Measurements from ENCODE around the gene TPP2. TPM values are rescaled to one million over a fixed set of nuclear protein-coding genes. Genes with fewer than 3 reads are reported as not detected.

Gene TPP2
- total RNA-seq, 4 donors from 2014 or later: 24.5 to 32.2 (median 26.8) TPM

DNA sequence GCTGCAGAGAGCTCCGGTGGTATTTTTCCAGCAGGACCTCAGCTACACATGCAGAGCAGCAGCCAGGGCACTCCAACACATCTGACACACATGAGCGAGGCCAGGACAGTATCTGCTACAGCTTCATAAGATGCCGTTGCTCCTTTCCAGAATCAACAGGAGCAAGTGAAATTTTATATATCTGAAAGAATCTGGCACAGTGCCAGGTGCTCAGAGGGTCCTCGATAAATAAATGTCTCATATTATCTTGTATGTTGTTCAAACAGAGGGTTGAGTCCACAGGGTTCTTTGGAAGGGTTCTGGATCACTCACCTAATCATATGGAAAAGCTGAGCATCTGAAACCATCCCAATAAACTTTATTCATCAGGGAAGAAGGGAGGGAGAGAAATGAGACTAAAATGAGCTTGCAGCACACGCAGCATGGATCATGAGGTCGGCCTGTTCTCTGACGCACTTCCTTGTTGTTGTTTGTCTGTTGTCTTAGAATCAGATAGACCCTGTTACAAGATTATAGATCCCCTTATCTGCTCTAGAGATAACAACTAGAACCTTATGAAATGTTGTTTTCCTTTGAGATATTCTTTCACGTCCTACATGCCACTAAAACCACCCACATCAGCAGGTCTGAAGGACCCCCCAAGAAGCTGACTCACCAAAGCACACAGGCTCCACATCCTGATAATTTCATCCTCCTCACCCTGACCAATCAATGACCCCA, 101.3 kb downstream of the TPP2 start:
- no peak for TF ChIP-seq POLR2A (IDR thresholded peaks at IDR 0.05)
- TF ChIP-seq, protein P1, sequence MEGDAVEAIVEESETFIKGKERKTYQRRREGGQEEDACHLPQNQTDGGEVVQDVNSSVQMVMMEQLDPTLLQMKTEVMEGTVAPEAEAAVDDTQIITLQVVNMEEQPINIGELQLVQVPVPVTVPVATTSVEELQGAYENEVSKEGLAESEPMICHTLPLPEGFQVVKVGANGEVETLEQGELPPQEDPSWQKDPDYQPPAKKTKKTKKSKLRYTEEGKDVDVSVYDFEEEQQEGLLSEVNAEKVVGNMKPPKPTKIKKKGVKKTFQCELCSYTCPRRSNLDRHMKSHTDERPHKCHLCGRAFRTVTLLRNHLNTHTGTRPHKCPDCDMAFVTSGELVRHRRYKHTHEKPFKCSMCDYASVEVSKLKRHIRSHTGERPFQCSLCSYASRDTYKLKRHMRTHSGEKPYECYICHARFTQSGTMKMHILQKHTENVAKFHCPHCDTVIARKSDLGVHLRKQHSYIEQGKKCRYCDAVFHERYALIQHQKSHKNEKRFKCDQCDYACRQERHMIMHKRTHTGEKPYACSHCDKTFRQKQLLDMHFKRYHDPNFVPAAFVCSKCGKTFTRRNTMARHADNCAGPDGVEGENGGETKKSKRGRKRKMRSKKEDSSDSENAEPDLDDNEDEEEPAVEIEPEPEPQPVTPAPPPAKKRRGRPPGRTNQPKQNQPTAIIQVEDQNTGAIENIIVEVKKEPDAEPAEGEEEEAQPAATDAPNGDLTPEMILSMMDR (IDR thresholded peaks at IDR 0.05): no peak
- no peak overlapping the region for H3K4me3 ChIP-seq (ENCODE audit: low read depth, poor library complexity, severe bottlenecking)
- intact Hi-C loops (cut with DNase I; ENCODE audit: low total_unique reads): no loop called here
- no peak for DNase-seq (ENCODE audit: low spot score in 2 of 2)
- WGBS, 2 donors: 81 to 88% methylated on average over 8 of the region's 8 CpGs

DNA sequence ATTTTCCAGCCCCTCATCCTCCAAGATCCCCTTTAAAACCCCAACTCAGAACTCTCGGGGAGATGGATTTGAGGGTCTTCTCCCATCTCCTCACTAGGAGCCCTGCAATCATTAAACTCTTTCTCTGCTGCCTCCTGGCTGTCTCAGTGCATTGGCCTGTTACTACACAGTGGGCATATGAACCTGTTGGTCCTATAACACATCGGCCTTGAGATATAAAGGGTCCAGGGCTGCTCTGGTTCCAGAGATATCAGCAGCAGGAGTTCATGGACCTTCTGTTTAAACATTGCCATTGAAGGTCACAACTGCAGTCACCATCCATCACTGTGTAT, 101.8 kb downstream of the TPP2 start:
- H3K4me3 ChIP-seq (ENCODE audit: low read depth, poor library complexity, severe bottlenecking): no peak overlapping the region
- DNase-seq (ENCODE audit: low spot score in 2 of 2): no peak
- 94 to 95% methylated on average over 2 of the region's 2 CpGs for WGBS, 2 donors
- intact Hi-C loops (cut with DNase I; ENCODE audit: low total_unique reads): no loop called here
- TF ChIP-seq, protein P1 (IDR thresholded peaks at IDR 0.05): no peak
- TF ChIP-seq POLR2A (IDR thresholded peaks at IDR 0.05): no peak

DNA sequence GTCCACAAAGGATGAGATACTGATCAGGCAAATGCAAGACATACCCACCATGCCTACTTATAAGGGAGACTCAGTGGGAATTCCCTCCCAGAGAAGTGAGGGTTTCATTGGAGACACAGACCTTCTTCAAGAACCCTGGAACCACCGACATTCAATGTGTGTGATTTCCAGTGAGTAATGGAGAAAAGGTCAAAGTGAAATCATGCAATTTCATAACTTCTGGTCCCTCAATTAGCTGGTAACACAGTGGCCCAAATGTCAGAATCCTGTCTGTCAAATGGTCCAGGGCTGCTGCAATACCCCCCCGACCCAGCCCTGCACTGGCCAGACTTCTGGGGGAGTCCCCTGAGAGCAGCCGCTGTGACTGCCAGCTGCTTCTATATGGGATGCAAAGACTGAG, 102.7 kb downstream of the TPP2 start:
- intact Hi-C loops (cut with DNase I; ENCODE audit: low total_unique reads): no loop called here
- no peak for TF ChIP-seq POLR2A (IDR thresholded peaks at IDR 0.05)
- TF ChIP-seq, protein P1 (IDR thresholded peaks at IDR 0.05): no peak

DNA sequence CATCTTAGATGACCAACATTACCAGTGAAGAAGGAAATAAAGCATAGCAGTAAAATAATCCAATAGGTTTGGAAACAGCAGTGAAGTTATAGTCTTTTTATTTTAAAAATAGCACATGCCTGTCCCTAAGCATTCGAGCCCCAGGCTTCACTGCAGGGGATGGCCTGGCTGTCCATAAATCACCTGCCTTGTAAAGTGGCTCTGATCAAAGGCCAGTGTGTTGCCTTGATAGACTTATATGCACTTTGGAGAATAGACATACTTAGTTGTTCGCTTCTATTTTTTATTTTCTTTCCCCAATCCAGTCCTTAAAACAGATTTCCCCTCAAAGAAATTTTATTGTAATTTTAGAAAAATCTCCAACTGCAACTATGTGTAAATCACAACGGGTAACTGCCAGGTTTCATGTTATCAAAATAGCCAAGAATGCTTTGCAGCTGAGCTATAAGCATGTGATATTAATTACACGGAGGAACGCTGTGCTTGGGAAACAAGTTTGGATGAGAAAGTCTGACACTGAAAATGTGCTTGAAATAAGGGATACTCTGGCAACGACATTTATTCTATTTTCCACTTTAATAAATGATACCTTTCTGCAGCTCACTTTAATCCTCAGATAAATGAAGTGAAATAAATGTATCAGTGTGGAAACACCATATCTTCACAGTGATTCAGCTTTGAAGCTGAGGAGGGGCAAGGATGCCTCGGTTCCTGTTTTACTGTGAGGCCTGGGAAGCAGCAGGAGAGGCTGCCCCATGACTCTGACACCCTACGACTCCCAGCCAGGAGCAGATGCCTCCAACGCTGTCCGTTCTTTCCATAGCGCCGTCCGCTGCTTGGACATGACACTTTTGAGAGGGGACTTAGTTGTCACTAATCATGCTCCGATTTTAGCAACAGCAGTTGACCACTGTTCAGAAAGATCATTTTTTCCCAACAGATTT, 103.6 kb downstream of the TPP2 start:
- intact Hi-C loops (cut with DNase I; ENCODE audit: low total_unique reads): no loop called here
- DNase-seq (ENCODE audit: low spot score in 2 of 2): peak; percentile 30 to 89
- TF ChIP-seq POLR2A (IDR thresholded peaks at IDR 0.05): no peak
- TF ChIP-seq, protein P1 (IDR thresholded peaks at IDR 0.05): no peak
- 49 to 50% methylated on average over 14 of the region's 14 CpGs for WGBS, 2 donors
- no peak overlapping the region for H3K4me3 ChIP-seq (ENCODE audit: low read depth, poor library complexity, severe bottlenecking)

More for the DNA sequence above, 102.7 kb downstream of the TPP2 start:
- no peak overlapping the region for H3K4me3 ChIP-seq (ENCODE audit: low read depth, poor library complexity, severe bottlenecking)
- DNase-seq (ENCODE audit: low spot score in 2 of 2): no peak
- WGBS, 2 donors: 61 to 75% methylated on average over 3 of the region's 3 CpGs

DNA sequence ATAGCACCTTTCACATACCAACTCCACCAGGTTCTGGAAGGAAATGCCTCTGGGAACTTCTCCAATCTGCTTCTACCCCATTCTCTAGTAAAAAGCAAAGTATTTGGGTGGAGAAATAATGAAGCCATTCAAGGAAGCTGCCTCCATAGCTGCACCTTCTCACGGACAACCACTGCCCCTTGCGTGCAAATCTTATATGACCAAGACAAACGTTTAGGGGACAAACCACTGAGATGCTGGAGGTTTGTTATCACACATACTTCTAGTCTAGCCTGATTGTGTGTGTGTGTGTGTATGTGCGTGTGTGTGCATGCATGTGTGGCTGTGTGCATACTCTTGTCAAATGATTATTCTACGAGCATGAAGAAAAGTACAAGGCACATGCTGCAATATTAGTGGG, 104.5 kb downstream of the TPP2 start:
- intact Hi-C loops (cut with DNase I; ENCODE audit: low total_unique reads): no loop called here
- DNase-seq (ENCODE audit: low spot score in 2 of 2): no peak
- no peak overlapping the region for H3K4me3 ChIP-seq (ENCODE audit: low read depth, poor library complexity, severe bottlenecking)
- TF ChIP-seq, protein P1 (IDR thresholded peaks at IDR 0.05): no peak
- TF ChIP-seq POLR2A (IDR thresholded peaks at IDR 0.05): no peak
- WGBS, 2 donors: 89 to 95% methylated on average over 5 of the region's 5 CpGs
